ENCODE measurements around the gene SLC27A6. TPM values are rescaled to one million over a fixed set of nuclear protein-coding genes. Genes with fewer than 3 reads are reported as not detected.

SLC27A6 gene
- polyA plus RNA-seq, 1 of the 3 experiments (the other 2 are of a cell fraction) = 0.12 TPM

- H4K20me1 ChIP-seq (ENCODE audit: insufficient read depth) = no peaks in the 10 kb centered on the region
- no peak overlapping the region for H3K27ac ChIP-seq (ENCODE audit: low read depth in 2 of 2, low read length in 1 of 2)
- no peak overlapping the region for H2AFZ ChIP-seq (ENCODE audit: low read depth)
- no peak for DNase-seq
- no peaks in the 10 kb centered on the region for H3K27me3 ChIP-seq (ENCODE audit: insufficient read depth)
- TF ChIP-seq MXI1 (IDR thresholded peaks at IDR 0.05; ENCODE audit: low read depth, low read length) = no peak
- no peak for TF ChIP-seq ZBTB33 (IDR thresholded peaks at IDR 0.05; ENCODE audit: borderline replicate concordance, low read depth)
- TF ChIP-seq YY1 (IDR thresholded peaks at IDR 0.05; ENCODE audit: low read depth) = no peak
- no peak for TF ChIP-seq RFX5 (IDR thresholded peaks at IDR 0.05; ENCODE audit: low read length)
- TF ChIP-seq FOXM1 (IDR thresholded peaks at IDR 0.05; ENCODE audit: low read depth) = no peak
- TF ChIP-seq SIN3A (IDR thresholded peaks at IDR 0.05; ENCODE audit: borderline replicate concordance, low read depth, low read length) = no peak
- no peak for TF ChIP-seq ELF1 (IDR thresholded peaks at IDR 0.05)
- TF ChIP-seq TEAD4 (IDR thresholded peaks at IDR 0.05; ENCODE audit: borderline replicate concordance, insufficient read depth) = no peak
- no peak for TF ChIP-seq SMC3 (IDR thresholded peaks at IDR 0.05; ENCODE audit: low read depth, low read length)
- TF ChIP-seq TAF1 (IDR thresholded peaks at IDR 0.05; ENCODE audit: borderline replicate concordance, low read depth, low read length) = no peak
- TF ChIP-seq RCOR1 (IDR thresholded peaks at IDR 0.05; ENCODE audit: low read length) = no peak
- WGBS (ENCODE audit: low lambda C conversion rate) = 34% methylated on average over 2 of the region's 2 CpGs
- H3K9me3 ChIP-seq = no peaks in the 10 kb centered on the region
- H3K79me2 ChIP-seq (ENCODE audit: insufficient read depth) = no peaks in the 10 kb centered on the region
- no peak overlapping the region for H3K4me2 ChIP-seq
- no peaks in the 10 kb centered on the region for H3K36me3 ChIP-seq (replicated peaks in 1 of 2; ENCODE audit: control insufficient read depth in 1 of 2, insufficient read depth in 2 of 2, low read length in 1 of 2)
- no peaks in the 10 kb centered on the region; a peak in 1 of 4 replicates for H3K4me1 ChIP-seq (ENCODE audit: control insufficient read depth in 1 of 2, insufficient read depth in 2 of 2, low read depth in 1 of 2, low read length in 1 of 2)
- no peak overlapping the region for H3K9ac ChIP-seq
- ChIA-PET POLR2A (no interaction called here), CTCF (interaction anchor here (1.5 to 1.8 kb wide), 2 partner anchors 14 to 15 kb away, joined by 3 to 8 read pairs; no protein-coding TSS in a partner anchor)
- no peaks in the 10 kb centered on the region for H3F3A ChIP-seq (replicated peaks; ENCODE audit: insufficient read depth)
- H3K4me3 ChIP-seq (ENCODE audit: low read depth in 2 of 2, low read length in 1 of 2) = no peak overlapping the region
- no peaks in the 10 kb centered on the region for H3K9me2 ChIP-seq
These were observed 44.7 kb upstream of the SLC27A6 start for GRCh38 chr5:128920345-128921215.

- no peak overlapping the region for H3K4me3 ChIP-seq (ENCODE audit: low read depth in 2 of 2, low read length in 1 of 2)
- no peak for DNase-seq
- H3K9ac ChIP-seq = no peak overlapping the region
- 26% methylated on average over 2 of the region's 2 CpGs for WGBS (ENCODE audit: low lambda C conversion rate)
- H3K4me2 ChIP-seq = no peak overlapping the region
- TF ChIP-seq PBX3 (IDR thresholded peaks at IDR 0.05) (no peak), CHD2 (IDR thresholded peaks at IDR 0.05; ENCODE audit: low read length, partially characterized antibody) (no peak), REST (IDR thresholded peaks at IDR 0.05; ENCODE audit: low read depth, low read length) (no peak), CTCF (IDR thresholded peaks at IDR 0.05) (no peak), NRF1 (IDR thresholded peaks at IDR 0.05; ENCODE audit: low read depth, low read length) (no peak)
- ChIA-PET CTCF (interaction anchor here (1.2 to 2.6 kb wide), 2 partner anchors 18 to 172 kb away, joined by 3 to 17 read pairs; no protein-coding TSS in a partner anchor), POLR2A (no interaction called here)
- H4K20me1 ChIP-seq (ENCODE audit: insufficient read depth) = no peaks in the 10 kb centered on the region
- H3F3A ChIP-seq (replicated peaks; ENCODE audit: insufficient read depth) = no peaks in the 10 kb centered on the region
- H3K9me3 ChIP-seq = no peaks in the 10 kb centered on the region
- no peaks in the 10 kb centered on the region for H3K36me3 ChIP-seq (replicated peaks in 1 of 2; ENCODE audit: control insufficient read depth in 1 of 2, insufficient read depth in 2 of 2, low read length in 1 of 2)
- no peaks in the 10 kb centered on the region for H3K4me1 ChIP-seq (ENCODE audit: control insufficient read depth in 1 of 2, insufficient read depth in 2 of 2, low read depth in 1 of 2, low read length in 1 of 2)
- no peaks in the 10 kb centered on the region for H3K27me3 ChIP-seq (ENCODE audit: insufficient read depth)
- no peaks in the 10 kb centered on the region for H3K79me2 ChIP-seq (ENCODE audit: insufficient read depth)
- no peak overlapping the region for H2AFZ ChIP-seq (ENCODE audit: low read depth)
- H3K27ac ChIP-seq (ENCODE audit: low read depth in 2 of 2, low read length in 1 of 2) = no peak overlapping the region
- H3K9me2 ChIP-seq = no peaks in the 10 kb centered on the region
These were observed 41.0 kb upstream of the SLC27A6 start for GRCh38 chr5:128924299-128924698.

Data from SK-N-SH (cell line).